CD14-positive monocyte (primary cell): ENCODE results near the gene HIGD1A. TPM values are rescaled to one million over a fixed set of nuclear protein-coding genes. Genes with fewer than 3 reads are reported as not detected.

ENCODE experiments used
- DNase-seq, 3 donors: peaks; one replicate each; pipeline ENCODE4 v3.0.0-alpha.2; 2011 to 2022
- H2AFZ ChIP-seq: 2 replicates; pipeline ENCODE4 v1.6.0; 2012; ENCODE audit warnings: mild to moderate bottlenecking, low read depth, low read length, inconsistent platforms; ENCODE audit not compliant: insufficient read depth, poor library complexity, severe bottlenecking
- H3K27ac ChIP-seq, 2 donors: 1 replicate in 1 of 2; 2 replicates in 1 of 2; pipeline ENCODE4 v1.5.1; 2012 to 2013; ENCODE audit warnings: low read length in 2 of 2, control low read depth in 1 of 2, inconsistent platforms in 1 of 2, low read depth in 1 of 2, mild to moderate bottlenecking in 1 of 2
- H3K27me3 ChIP-seq, 2 donors: one replicate each; pipeline versions ENCODE4 v1.6.0 to v1.6.1; 2011 to 2013; ENCODE audit warnings: low read length in 2 of 2; ENCODE audit not compliant: control insufficient read depth in 2 of 2, insufficient read depth in 2 of 2
- H3K36me3 ChIP-seq, 2 donors: replicated peaks in 1 of 2; 1 replicate in 1 of 2; 2 replicates in 1 of 2; pipeline versions ENCODE4 v1.5.1 to v1.6.1; 2012 to 2013; ENCODE audit warnings: low read length in 2 of 2, control low read depth in 1 of 2, inconsistent platforms in 1 of 2, mild to moderate bottlenecking in 1 of 2; ENCODE audit not compliant: insufficient read depth in 2 of 2, control insufficient read depth in 1 of 2
- H3K4me1 ChIP-seq, 2 donors: 1 replicate in 1 of 2; 2 replicates in 1 of 2; pipeline versions ENCODE4 v1.5.1 to v1.6.1; 2012 to 2013; ENCODE audit warnings: low read length in 2 of 2, control low read depth in 1 of 2, inconsistent platforms in 1 of 2, mild to moderate bottlenecking in 1 of 2, moderate library complexity in 1 of 2; ENCODE audit not compliant: insufficient read depth in 2 of 2, control insufficient read depth in 1 of 2
- H3K4me2 ChIP-seq: replicated peaks from 2 replicates; pipeline ENCODE3; 2012; ENCODE audit warnings: low read length, moderate library complexity, mild to moderate bottlenecking; ENCODE audit not compliant: poor library complexity, severe bottlenecking; ENCODE audit errors: extremely low read depth
- H3K4me3 ChIP-seq, 3 experiments: fragments of 200-600 bp in 1 of 3; sonication (generic) in 1 of 3; replicated peaks in 1 of 3; 1 replicate in 2 of 3; 2 replicates in 1 of 3; pipeline ENCODE4 v1.5.1; 2011 to 2013; ENCODE audit warnings: low read length in 3 of 3, mild to moderate bottlenecking in 3 of 3, control low read depth in 2 of 3, low read depth in 2 of 3, inconsistent platforms in 1 of 3, moderate library complexity in 1 of 3
- H3K79me2 ChIP-seq: 2 replicates; pipeline ENCODE4 v1.6.0; 2012; ENCODE audit warnings: mild to moderate bottlenecking, control low read depth, inconsistent platforms, low read length, moderate library complexity; ENCODE audit not compliant: insufficient read depth
- H3K9ac ChIP-seq: 2 replicates; pipeline ENCODE4 v1.6.0; 2017; ENCODE audit warnings: low read length, mild to moderate bottlenecking; ENCODE audit not compliant: insufficient read depth, poor library complexity, severe bottlenecking
- H3K9me3 ChIP-seq, 2 donors: replicated peaks in 1 of 2; 1 replicate in 1 of 2; 2 replicates in 1 of 2; pipeline versions ENCODE4 v1.5.1 to v1.6.1; 2012 to 2013; ENCODE audit warnings: low read length in 2 of 2, control low read depth in 1 of 2; ENCODE audit not compliant: control insufficient read depth in 1 of 2, insufficient read depth in 1 of 2
- H4K20me1 ChIP-seq: 2 replicates; pipeline ENCODE4 v1.6.0; 2012; ENCODE audit warnings: mild to moderate bottlenecking, low read length, control low read depth, moderate library complexity; ENCODE audit not compliant: insufficient read depth
- H3K27ac Mint-ChIP-seq, 7 donors: one replicate each; pipeline ENCODE4 v1.8.0; 2020; ENCODE audit warnings: mild to moderate bottlenecking in 7 of 7, mixed read lengths in 7 of 7, moderate library complexity in 6 of 7, inconsistent platforms in 2 of 7
- H3K27me3 Mint-ChIP-seq, 3 donors: one replicate each; pipeline ENCODE4 v1.8.0; 2021 to 2022; ENCODE audit warnings: low read depth in 3 of 3, mild to moderate bottlenecking in 3 of 3, mixed read lengths in 3 of 3, moderate library complexity in 3 of 3, inconsistent platforms in 1 of 3
- H3K36me3 Mint-ChIP-seq, 2 donors: one replicate each; pipeline ENCODE4 v1.8.0; 2020; ENCODE audit warnings: mixed read lengths in 2 of 2, inconsistent platforms in 1 of 2, mild to moderate bottlenecking in 1 of 2
- H3K4me1 Mint-ChIP-seq: one replicate; pipeline ENCODE4 v1.8.0; 2020; ENCODE audit warnings: mild to moderate bottlenecking, mixed read lengths
- H3K4me3 Mint-ChIP-seq, 2 donors: one replicate each; pipeline ENCODE4 v1.8.0; 2020; ENCODE audit warnings: mild to moderate bottlenecking in 2 of 2, mixed read lengths in 2 of 2, moderate library complexity in 1 of 2
- H3K9me3 Mint-ChIP-seq, 7 donors: one replicate each; pipeline ENCODE4 v1.8.0; 2020 to 2022; ENCODE audit warnings: mixed read lengths in 7 of 7, mild to moderate bottlenecking in 6 of 7, moderate library complexity in 6 of 7, inconsistent platforms in 2 of 7
- WGBS: methylation state at CpG from one replicate; pipeline ENCODE4 v1.1.5; 2013; ENCODE audit warnings: missing lambda C conversion rate; ENCODE audit not compliant: insufficient coverage; 5-methylcytosine and 5-hydroxymethylcytosine counted together
- intact Hi-C, 2 donors: fragments of 100-400 bp; cut with micrococcal nuclease; formaldehyde crosslinking; loops; one replicate each; pipeline versions ENCODE4 v1.15.0 to v1.15.1; 2023
- polyA plus RNA-seq, 3 donors: library from polyadenylated mRNA; depleted of rRNA in 1 of 3; unstranded in 2 of 3; stranded (reverse) in 1 of 3; fragments of 300-500 nt in 2 of 3; fragments of >200 nt in 1 of 3; fragmentation: Illumina TruSeq in 2 of 3; gene quantifications; 1 replicate in 2 of 3; 2 replicates in 1 of 3; pipeline ENCODE4 v1.2.3, GENCODE V29; 2012 to 2021
- TF ChIP-seq, protein P1 (sequence below): fragments of 200-600 bp; IDR thresholded peaks from one replicate; pipeline ENCODE4 v1.8.0; 2022; ENCODE audit warnings: antibody characterized with exemption, mild to moderate bottlenecking

Gene HIGD1A
- polyA plus RNA-seq, 3 donors: 34.8 to 115 (median 104) TPM

DNA sequence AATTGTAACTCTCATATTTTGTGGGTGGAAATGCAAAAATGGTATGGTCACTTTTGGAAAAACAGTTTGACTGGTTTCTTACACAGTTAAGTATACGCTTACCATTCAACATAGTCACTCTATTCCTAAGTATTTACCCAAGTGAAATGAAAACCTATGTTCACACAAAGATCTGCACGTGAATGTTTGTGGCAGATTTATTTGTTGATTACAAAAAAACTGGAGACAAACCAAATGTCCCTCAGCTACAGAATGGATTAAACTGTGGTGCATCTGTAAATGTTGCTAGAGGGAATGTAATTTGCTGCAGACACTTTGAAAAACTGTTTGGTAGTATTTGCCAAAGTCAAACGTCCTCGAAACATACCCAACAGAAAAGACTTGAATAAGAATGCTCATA lies 34.3 kb upstream of the HIGD1A start:
- Histone ChIP-seq H3K79me2 (no peaks in the 10 kb centered on the region), H3K9me3 (no peaks in the 10 kb centered on the region), H3K4me3 (no peak overlapping the region), H3K27me3 (no peaks in the 10 kb centered on the region), H3K9ac (no peak overlapping the region), H3K36me3 (no peaks in the 10 kb centered on the region), H4K20me1 (no peaks in the 10 kb centered on the region), H2AFZ (no peak overlapping the region), H3K4me1 (no peaks in the 10 kb centered on the region), H3K4me2 (no peak overlapping the region), H3K27ac (no peak overlapping the region)
- Mint-ChIP-seq H3K4me3 (no peak overlapping the region), H3K27me3 (peaks cover 0 to 4% (median 2%) of the 10 kb centered on the region in 3 donors), H3K9me3 (peaks cover 0 to 3% (median 0%) of the 10 kb centered on the region in 7 donors), H3K27ac (no peak overlapping the region), H3K4me1 (peaks cover 11% of the 10 kb centered on the region), H3K36me3 (no peaks in the 10 kb centered on the region)
- TF ChIP-seq, protein P1, sequence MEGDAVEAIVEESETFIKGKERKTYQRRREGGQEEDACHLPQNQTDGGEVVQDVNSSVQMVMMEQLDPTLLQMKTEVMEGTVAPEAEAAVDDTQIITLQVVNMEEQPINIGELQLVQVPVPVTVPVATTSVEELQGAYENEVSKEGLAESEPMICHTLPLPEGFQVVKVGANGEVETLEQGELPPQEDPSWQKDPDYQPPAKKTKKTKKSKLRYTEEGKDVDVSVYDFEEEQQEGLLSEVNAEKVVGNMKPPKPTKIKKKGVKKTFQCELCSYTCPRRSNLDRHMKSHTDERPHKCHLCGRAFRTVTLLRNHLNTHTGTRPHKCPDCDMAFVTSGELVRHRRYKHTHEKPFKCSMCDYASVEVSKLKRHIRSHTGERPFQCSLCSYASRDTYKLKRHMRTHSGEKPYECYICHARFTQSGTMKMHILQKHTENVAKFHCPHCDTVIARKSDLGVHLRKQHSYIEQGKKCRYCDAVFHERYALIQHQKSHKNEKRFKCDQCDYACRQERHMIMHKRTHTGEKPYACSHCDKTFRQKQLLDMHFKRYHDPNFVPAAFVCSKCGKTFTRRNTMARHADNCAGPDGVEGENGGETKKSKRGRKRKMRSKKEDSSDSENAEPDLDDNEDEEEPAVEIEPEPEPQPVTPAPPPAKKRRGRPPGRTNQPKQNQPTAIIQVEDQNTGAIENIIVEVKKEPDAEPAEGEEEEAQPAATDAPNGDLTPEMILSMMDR: no peak
- intact Hi-C loops: loop anchor here in 1 of 2 donors (10.0 kb wide), 1 partner anchor 54 kb away; no protein-coding TSS in a partner anchor
- DNase-seq: no peak
- no CpG with 5 or more reads among the region's 4 CpGs for WGBS

DNA sequence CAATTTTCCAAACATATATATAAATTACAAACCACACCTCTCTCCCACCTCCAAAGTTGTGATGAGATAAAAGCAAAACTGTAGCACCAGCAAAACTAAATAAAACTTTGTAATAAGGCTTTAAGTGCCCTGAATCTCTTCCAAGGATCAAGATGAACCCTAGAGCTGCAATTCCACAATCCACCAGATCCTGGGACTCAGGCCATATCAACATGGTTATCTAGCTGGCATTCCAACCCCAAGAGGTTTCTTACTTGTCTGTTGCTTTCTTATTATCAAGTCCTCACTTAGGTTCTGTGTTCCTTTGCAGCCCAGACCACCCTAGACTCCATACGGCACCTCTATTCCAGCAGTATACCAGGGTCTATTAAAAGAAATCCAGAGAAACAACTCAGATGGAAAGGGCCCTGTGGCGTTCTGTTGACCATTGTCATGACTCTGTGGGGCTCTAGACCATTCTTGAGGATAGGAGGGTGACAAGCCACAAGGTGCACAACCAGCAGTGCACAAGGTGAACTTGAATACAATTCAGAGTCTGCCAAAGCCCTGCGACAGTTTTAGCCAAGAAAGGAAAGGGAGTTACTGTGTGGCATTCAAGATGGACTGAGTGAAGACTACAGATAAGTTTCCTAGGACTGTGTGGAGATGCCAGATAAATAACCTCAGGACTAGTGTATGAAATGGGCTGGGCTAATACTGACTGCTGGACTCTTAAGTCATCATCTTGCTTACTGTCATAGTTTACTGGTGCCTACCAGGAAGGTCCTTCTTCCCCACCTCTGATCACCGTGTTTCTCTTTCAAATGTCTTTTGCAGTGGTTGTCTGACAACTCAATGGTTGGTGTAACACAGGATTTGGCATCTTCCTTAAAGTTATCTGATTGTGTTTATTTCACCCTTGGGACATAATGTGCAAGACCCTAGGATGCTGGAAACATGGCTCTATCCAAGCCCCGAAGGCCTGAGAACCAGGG lies 32.1 kb upstream of the HIGD1A start:
- no peaks in the 10 kb centered on the region for H3K4me1 ChIP-seq
- H3K27ac ChIP-seq: no peak overlapping the region
- no peaks in the 10 kb centered on the region for H3K79me2 ChIP-seq
- no peak overlapping the region for H3K4me3 ChIP-seq
- H3K9me3 Mint-ChIP-seq: no peaks in the 10 kb centered on the region
- H3K4me2 ChIP-seq: no peak overlapping the region
- no peaks in the 10 kb centered on the region for H4K20me1 ChIP-seq
- 95% methylated on average over 3 of the region's 5 CpGs for WGBS
- H3K4me3 Mint-ChIP-seq: no peak overlapping the region
- H2AFZ ChIP-seq: no peak overlapping the region
- H3K36me3 Mint-ChIP-seq: no peaks in the 10 kb centered on the region
- H3K9me3 ChIP-seq: no peaks in the 10 kb centered on the region
- no peak overlapping the region for H3K9ac ChIP-seq
- intact Hi-C loops: loop anchor here in 1 of 2 donors (10.0 kb wide), 1 partner anchor 52 kb away; no protein-coding TSS in a partner anchor
- TF ChIP-seq, protein P1: no peak
- DNase-seq: no peak
- no peaks in the 10 kb centered on the region for H3K36me3 ChIP-seq
- no peaks in the 10 kb centered on the region for H3K27me3 ChIP-seq
- no peak overlapping the region for H3K27ac Mint-ChIP-seq
- H3K4me1 Mint-ChIP-seq: peaks cover 8% of the 10 kb centered on the region
- H3K27me3 Mint-ChIP-seq: peaks cover 0 to 2% (median 1%) of the 10 kb centered on the region in 3 donors
